K562 (cell line): ENCODE data around the gene KRT28. TPM values are rescaled to one million over a fixed set of nuclear protein-coding genes. Genes with fewer than 3 reads are reported as not detected.

ENCODE experiments used
- E4F1 ChIP-seq: fragments of 250-450 bp; sonication (Bioruptor Pico); IDR thresholded peaks from 2 replicates; pipeline ENCODE4 v1.5.0; 2021; ENCODE audit warnings: mild to moderate bottlenecking, borderline replicate concordance
- FOXA1 ChIP-seq: fragments of 450-650 bp; IDR thresholded peaks from 2 replicates; pipeline ENCODE4 v1.6.1; 2016; ENCODE audit warnings: mild to moderate bottlenecking, borderline replicate concordance
- FOXJ3 ChIP-seq: sonication (generic); formaldehyde crosslinking; IDR thresholded peaks from 2 replicates; pipeline ENCODE4 v1.4.0; 2020; ENCODE audit warnings: mild to moderate bottlenecking, missing genetic modification reagents
- HNRNPLL ChIP-seq: fragments of 200-400 bp; formaldehyde crosslinking; IDR thresholded peaks from 2 replicates; pipeline ENCODE4 v1.6.1; 2017; ENCODE audit warnings: low read length, low read depth, mild to moderate bottlenecking; ENCODE audit not compliant: poor library complexity, severe bottlenecking
- KDM4B ChIP-seq, 2 experiments: fragments of 450-650 bp in 1 of 2; sonication (generic) in 1 of 2; IDR thresholded peaks; 2 replicates each; pipeline ENCODE4 v1.6.1; 2016 to 2017; ENCODE audit warnings: borderline replicate concordance in 2 of 2, antibody characterized with exemption in 1 of 2, low read depth in 1 of 2, mild to moderate bottlenecking in 1 of 2
- NR2C2 ChIP-seq, 2 experiments: fragments of 200-800 bp in 1 of 2; sonication (Bioruptor generic) in 1 of 2; sonication (generic) in 1 of 2; formaldehyde crosslinking in 1 of 2; IDR thresholded peaks; 2 replicates each; pipeline versions ENCODE4 v1.6.1 to v1.8.0; 2016 to 2022; ENCODE audit warnings: mild to moderate bottlenecking in 1 of 2, missing compliant biosample characterization in 1 of 2, missing genetic modification characterization in 1 of 2, missing genetic modification reagents in 1 of 2
- POLR2G ChIP-seq: fragments of 200-400 bp; formaldehyde crosslinking; IDR thresholded peaks from 2 replicates; pipeline ENCODE4 v1.6.1; 2017; ENCODE audit warnings: low read depth, mild to moderate bottlenecking, antibody characterized with exemption, low read length, moderate library complexity
- RB1 ChIP-seq: fragments of 450-650 bp; IDR thresholded peaks from 2 replicates; pipeline ENCODE4 v1.6.1; 2017; ENCODE audit warnings: low read depth, mild to moderate bottlenecking
- TCF7 ChIP-seq: sonication (generic); IDR thresholded peaks from 2 replicates; pipeline ENCODE4 v1.6.1; 2016; ENCODE audit warnings: antibody characterized with exemption, borderline replicate concordance
- TRIM28 ChIP-seq: fragments of 450-650 bp; IDR thresholded peaks from 2 replicates; pipeline ENCODE4 v1.6.1; 2017
- ZC3H8 ChIP-seq: fragments of 450-650 bp; IDR thresholded peaks from 2 replicates; pipeline ENCODE4 v1.6.1; 2017
- ZKSCAN1 ChIP-seq: fragments of 150-350 bp; IDR thresholded peaks from 2 replicates; pipeline ENCODE4 v1.6.1; 2016; ENCODE audit warnings: low read depth, low read length
- ZNF217 ChIP-seq: sonication (generic); formaldehyde crosslinking; IDR thresholded peaks from 2 replicates; pipeline ENCODE4 v1.8.0; 2022; ENCODE audit warnings: mild to moderate bottlenecking, missing genetic modification reagents
- polyA plus RNA-seq, 8 experiments: library from polyadenylated mRNA; depleted of rRNA in 4 of 8; stranded (reverse) in 5 of 8; unstranded in 3 of 8; fragments of >200 nt; fragmentation: Nextera tagmentation in 2 of 8; fragmentation: Illumina TruSeq in 1 of 8; extraction: Ambion mirVana in 2 of 8; extraction: Trizol in 1 of 8; gene quantifications; 2 replicates each; pipeline versions ENCODE4 v1.2.1 to v1.2.3, GENCODE V29; 2011 to 2014; ENCODE audit warnings: inconsistent platforms in 1 of 8, missing spikeins in 1 of 8
- total RNA-seq, 7 experiments: library from RNA; depleted of rRNA in 6 of 7; stranded (reverse); fragments of >200 nt in 6 of 7; fragmentation: Illumina TruSeq in 2 of 7; extraction: Trizol in 2 of 7; gene quantifications; 2 replicates each; pipeline versions ENCODE4 v1.2.1 to v1.2.3, GENCODE V29; 2011 to 2021; ENCODE audit warnings: low replicate concordance in 1 of 7
- TF ChIP-seq, protein P1 (sequence below): sonication (generic); formaldehyde crosslinking; IDR thresholded peaks from 2 replicates; pipeline ENCODE4 v1.8.1; 2023; ENCODE audit warnings: mild to moderate bottlenecking, missing genetic modification reagents
- TF ChIP-seq, protein P2 (sequence below): IDR thresholded peaks from 2 replicates; pipeline ENCODE4 v1.6.1; 2012; ENCODE audit warnings: low read depth, low read length, improper control_type of control experiment, borderline replicate concordance
- TF ChIP-seq, protein P3 (sequence below): fragments of 250-450 bp; sonication (Bioruptor Pico); IDR thresholded peaks from 2 replicates; pipeline ENCODE4 v1.8.0; 2021; ENCODE audit warnings: mild to moderate bottlenecking, moderate library complexity
- TF ChIP-seq, protein P4 (sequence below): fragments of 250-450 bp; sonication (Bioruptor Pico); IDR thresholded peaks from 2 replicates; pipeline ENCODE4 v1.8.0; 2021; ENCODE audit warnings: moderate library complexity, mild to moderate bottlenecking, inconsistent platforms

KRT28 gene
- total and polyA plus RNA-seq, 9 of the 15 experiments (the other 6 are each of a cell fraction or from before 2014, with no cell fraction given) = not detected

DNA sequence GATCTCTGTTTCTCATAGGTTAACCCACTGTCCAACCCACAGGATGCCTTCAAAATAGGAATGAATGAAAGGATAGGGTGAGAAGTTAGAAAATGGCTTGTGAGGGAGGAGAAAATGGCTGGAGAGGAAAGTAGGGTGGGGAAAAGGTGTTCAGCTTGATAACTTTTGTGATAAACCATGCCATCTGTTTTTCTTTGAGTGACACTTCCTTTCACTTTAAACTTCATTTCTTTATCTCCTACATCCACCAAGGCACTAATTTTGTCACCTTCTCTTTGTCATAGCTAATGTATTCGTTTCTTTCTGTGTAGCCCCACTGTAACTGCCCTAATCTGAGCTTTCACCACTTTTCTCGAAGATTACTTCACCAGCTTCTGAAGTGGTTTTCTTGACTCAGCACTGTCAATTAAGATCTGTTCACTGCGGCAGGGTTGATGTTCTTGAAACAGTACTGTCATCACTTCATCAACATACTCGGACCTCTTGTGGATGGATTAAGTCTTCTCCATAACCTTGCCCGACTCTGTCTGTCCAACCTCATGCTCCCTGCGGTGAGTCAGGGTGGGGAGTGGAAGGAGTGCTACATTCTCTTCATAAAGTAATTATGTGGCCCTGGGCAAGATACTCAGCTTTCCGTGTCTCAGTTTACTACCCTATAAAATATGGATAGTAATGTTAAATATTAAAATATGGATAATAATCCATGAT, 28.1 kb upstream of the KRT28 start (continued):
- no peak for TF ChIP-seq POLR2G
- TF ChIP-seq, protein P1, sequence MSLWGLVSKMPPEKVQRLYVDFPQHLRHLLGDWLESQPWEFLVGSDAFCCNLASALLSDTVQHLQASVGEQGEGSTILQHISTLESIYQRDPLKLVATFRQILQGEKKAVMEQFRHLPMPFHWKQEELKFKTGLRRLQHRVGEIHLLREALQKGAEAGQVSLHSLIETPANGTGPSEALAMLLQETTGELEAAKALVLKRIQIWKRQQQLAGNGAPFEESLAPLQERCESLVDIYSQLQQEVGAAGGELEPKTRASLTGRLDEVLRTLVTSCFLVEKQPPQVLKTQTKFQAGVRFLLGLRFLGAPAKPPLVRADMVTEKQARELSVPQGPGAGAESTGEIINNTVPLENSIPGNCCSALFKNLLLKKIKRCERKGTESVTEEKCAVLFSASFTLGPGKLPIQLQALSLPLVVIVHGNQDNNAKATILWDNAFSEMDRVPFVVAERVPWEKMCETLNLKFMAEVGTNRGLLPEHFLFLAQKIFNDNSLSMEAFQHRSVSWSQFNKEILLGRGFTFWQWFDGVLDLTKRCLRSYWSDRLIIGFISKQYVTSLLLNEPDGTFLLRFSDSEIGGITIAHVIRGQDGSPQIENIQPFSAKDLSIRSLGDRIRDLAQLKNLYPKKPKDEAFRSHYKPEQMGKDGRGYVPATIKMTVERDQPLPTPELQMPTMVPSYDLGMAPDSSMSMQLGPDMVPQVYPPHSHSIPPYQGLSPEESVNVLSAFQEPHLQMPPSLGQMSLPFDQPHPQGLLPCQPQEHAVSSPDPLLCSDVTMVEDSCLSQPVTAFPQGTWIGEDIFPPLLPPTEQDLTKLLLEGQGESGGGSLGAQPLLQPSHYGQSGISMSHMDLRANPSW (CRISPR knock-in tag) = peak; percentile 24; the same call in 1 of the 2 replicates
- peak; percentile 81 for TF ChIP-seq TRIM28
- TF ChIP-seq, protein P2, sequence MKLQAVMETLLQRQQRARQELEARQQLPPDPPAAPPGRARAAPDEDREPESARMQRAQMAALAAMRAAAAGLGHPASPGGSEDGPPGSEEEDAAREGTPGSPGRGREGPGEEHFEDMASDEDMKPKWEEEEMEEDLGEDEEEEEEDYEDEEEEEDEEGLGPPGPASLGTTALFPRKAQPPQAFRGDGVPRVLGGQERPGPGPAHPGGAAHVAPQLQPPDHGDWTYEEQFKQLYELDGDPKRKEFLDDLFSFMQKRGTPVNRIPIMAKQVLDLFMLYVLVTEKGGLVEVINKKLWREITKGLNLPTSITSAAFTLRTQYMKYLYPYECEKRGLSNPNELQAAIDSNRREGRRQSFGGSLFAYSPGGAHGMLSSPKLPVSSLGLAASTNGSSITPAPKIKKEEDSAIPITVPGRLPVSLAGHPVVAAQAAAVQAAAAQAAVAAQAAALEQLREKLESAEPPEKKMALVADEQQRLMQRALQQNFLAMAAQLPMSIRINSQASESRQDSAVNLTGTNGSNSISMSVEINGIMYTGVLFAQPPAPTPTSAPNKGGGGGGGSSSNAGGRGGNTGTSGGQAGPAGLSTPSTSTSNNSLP = peak; percentile 86
- TF ChIP-seq NR2C2 (CRISPR knock-in tag; IDR thresholded peaks at IDR 0.05) = no peak
- TF ChIP-seq NR2C2 (tag; IDR thresholded peaks at IDR 0.05) = peak; percentile 79
- peak; percentile 100 for TF ChIP-seq TCF7
- TF ChIP-seq FOXJ3 (CRISPR knock-in tag) = no peak
- no peak for TF ChIP-seq FOXA1
- TF ChIP-seq ZC3H8 = no peak
- no peak for TF ChIP-seq HNRNPLL
- no peak for TF ChIP-seq KDM4B (IDR thresholded peaks at IDR 0.05; ENCODE audit: borderline replicate concordance in 2 of 2, low read depth in 1 of 2)
- no peak for TF ChIP-seq RB1
- TF ChIP-seq, protein P3, sequence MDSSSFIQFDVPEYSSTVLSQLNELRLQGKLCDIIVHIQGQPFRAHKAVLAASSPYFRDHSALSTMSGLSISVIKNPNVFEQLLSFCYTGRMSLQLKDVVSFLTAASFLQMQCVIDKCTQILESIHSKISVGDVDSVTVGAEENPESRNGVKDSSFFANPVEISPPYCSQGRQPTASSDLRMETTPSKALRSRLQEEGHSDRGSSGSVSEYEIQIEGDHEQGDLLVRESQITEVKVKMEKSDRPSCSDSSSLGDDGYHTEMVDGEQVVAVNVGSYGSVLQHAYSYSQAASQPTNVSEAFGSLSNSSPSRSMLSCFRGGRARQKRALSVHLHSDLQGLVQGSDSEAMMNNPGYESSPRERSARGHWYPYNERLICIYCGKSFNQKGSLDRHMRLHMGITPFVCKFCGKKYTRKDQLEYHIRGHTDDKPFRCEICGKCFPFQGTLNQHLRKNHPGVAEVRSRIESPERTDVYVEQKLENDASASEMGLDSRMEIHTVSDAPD (CRISPR knock-in tag) = no peak
- TF ChIP-seq ZKSCAN1 = no peak
- no peak for TF ChIP-seq E4F1 (CRISPR knock-in tag)
- TF ChIP-seq ZNF217 = no peak
- TF ChIP-seq, protein P4, sequence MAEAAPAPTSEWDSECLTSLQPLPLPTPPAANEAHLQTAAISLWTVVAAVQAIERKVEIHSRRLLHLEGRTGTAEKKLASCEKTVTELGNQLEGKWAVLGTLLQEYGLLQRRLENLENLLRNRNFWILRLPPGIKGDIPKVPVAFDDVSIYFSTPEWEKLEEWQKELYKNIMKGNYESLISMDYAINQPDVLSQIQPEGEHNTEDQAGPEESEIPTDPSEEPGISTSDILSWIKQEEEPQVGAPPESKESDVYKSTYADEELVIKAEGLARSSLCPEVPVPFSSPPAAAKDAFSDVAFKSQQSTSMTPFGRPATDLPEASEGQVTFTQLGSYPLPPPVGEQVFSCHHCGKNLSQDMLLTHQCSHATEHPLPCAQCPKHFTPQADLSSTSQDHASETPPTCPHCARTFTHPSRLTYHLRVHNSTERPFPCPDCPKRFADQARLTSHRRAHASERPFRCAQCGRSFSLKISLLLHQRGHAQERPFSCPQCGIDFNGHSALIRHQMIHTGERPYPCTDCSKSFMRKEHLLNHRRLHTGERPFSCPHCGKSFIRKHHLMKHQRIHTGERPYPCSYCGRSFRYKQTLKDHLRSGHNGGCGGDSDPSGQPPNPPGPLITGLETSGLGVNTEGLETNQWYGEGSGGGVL (CRISPR knock-in tag) = no peak
